ENCODE results near the gene PCSK6.

DNA sequence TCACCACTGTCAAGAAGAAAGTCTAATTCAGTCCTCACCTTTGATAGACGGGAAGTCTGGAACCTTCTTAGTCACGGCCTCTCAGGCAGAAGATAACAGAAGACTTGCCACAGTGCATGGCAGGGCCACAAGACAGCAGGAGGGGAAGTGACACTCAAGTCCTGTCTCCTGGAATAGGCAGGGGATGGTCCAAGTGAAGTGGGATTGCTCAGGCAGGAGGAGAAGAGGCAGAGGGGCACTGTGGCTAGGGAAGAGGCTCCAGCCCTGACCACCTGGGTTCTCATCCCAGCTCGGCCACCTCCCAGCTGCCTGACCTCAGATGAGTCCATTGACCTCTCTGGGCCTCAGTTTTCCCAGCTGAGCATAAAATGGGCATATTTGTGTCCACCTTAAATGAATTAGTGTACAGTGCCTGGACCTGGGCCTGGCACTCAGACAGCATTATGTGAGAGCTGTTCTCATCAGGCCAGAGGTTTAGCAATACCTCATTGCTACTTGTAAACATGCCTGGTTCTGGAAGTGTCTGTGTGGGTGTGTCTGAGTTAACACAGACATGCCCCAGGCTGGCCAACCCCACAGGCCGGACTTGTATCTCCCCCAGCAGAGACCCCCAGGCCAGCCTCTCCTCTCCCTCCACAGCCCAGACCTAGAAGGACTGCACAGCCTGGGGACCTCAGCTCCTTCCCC, 11.5 kb upstream of the PCSK6 start:
- TF ChIP-seq, protein P1, sequence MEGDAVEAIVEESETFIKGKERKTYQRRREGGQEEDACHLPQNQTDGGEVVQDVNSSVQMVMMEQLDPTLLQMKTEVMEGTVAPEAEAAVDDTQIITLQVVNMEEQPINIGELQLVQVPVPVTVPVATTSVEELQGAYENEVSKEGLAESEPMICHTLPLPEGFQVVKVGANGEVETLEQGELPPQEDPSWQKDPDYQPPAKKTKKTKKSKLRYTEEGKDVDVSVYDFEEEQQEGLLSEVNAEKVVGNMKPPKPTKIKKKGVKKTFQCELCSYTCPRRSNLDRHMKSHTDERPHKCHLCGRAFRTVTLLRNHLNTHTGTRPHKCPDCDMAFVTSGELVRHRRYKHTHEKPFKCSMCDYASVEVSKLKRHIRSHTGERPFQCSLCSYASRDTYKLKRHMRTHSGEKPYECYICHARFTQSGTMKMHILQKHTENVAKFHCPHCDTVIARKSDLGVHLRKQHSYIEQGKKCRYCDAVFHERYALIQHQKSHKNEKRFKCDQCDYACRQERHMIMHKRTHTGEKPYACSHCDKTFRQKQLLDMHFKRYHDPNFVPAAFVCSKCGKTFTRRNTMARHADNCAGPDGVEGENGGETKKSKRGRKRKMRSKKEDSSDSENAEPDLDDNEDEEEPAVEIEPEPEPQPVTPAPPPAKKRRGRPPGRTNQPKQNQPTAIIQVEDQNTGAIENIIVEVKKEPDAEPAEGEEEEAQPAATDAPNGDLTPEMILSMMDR (IDR thresholded peaks at IDR 0.05; ENCODE audit: insufficient read depth, low read length, poor library complexity, severe bottlenecking), result no peak
- no peak for TF ChIP-seq EZH2phosphoT487 (conservative IDR thresholded peaks at IDR 0.05; ENCODE audit: low read length)
